ENCODE results near the gene MEG3.

The MEG3 gene

DNA sequence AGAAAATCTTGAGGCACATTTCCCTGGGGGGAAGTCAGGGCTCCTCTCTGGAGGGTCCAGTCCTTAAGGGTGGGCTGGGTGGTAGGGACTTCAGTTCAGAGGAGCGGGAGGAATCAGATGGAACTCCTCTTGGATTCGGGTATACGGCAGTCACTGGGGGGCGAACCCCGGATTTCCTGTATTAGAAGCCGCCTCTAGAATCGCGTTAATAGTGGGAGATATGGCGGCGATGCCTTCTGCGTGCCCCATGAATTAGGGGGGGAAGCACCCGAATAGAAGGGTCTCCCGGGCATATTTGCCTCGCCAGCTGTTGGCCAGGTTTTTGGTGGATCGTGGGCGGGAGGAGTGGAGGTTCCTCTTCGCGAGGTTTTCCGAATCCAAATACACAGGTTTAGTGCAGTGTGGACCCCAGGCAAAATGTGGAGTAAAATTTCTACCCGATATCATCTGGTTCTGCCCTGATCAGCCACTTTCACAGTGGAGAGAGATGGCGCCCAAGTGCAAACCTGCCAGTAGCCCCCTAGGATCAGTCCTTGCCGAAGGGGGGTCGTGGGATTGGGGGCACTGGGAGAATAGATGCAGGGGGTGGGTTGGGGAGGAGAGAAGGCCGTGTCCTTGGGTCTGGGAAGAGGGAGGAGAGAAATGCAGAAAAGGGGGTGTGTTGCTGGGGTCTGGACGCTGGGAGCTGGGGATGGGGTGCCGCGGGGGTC lies 628 bp downstream of the MEG3 start:
- no peak overlapping the region for H3K9ac ChIP-seq

DNA sequence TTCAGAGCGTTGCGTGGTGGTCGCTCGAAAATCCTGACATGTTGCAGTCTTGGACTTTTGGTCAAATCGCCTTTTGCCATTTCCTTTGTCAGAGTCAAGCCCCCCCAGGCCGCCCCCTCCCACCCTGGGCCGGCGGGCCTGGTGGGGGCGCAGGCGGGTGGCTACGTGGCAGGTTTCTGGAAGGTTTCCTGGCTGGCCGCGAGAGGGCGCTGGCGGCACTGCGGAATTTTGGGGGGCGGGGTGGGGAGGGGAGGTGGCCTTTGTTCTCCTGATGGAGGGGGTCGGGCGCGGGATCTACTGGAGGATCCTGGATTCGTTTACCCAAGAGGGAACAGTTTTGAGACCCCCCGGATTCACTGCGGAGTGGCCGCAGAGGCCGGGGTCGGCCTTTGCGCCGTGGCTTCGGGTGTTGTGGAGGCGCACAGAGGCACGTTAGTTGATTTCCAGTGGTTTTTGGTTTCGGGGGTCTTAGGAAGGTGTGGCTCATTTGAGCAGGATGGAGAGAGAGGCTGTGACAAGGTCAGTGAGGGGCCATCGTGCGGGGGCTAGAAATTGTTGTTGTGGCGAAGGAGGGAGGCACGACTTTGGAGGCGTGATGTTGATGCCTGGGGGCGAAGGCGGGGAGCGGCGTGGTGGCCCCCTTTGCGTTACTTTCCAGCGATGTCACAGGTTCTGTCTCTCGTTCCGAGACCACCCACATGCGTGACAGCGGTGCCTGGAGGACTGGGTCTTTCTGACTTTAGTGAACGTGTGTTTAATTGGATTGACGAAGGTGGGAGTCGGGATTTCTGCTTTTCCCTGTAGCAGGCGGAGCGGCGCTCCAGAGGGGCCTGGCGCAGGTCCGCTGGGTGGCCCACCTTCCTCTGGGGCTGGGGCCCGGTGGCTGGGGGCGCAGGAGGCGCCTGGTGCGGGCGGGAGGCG lies 1.4 kb downstream of the MEG3 start:
- Histone ChIP-seq H4K20me1 (no peaks in the 10 kb centered on the region), H3K27me3 (no peaks in the 10 kb centered on the region), H3K4me3 (no peak overlapping the region), H3K9me3 (replicated peaks in 1 of 11) (peaks cover 33 to 45% (median 37%) of the 10 kb centered on the region in 11 experiments), H3K9ac (no peak overlapping the region), H3K36me3 (no peaks in the 10 kb centered on the region; a peak in 1 of 22 replicates), H3K27ac (no peak overlapping the region), H3K4me2 (no peak overlapping the region), H3K4me1 (peaks cover 0 to 12% (median 4%) of the 10 kb centered on the region in 10 experiments; a peak in 9 of 20 replicates)
- no peak for TF ChIP-seq Cebpa-rat (IDR thresholded peaks at IDR 0.05)

More for the DNA sequence above, 628 bp downstream of the MEG3 start:
- peaks cover 33 to 43% (median 37%) of the 10 kb centered on the region in 11 experiments for H3K9me3 ChIP-seq (replicated peaks in 1 of 11)
- H4K20me1 ChIP-seq = no peaks in the 10 kb centered on the region
- peaks cover 0 to 15% (median 5%) of the 10 kb centered on the region in 10 experiments; a peak in 9 of 20 replicates for H3K4me1 ChIP-seq
- H3K27me3 ChIP-seq = no peaks in the 10 kb centered on the region
- TF ChIP-seq Cebpa-rat (IDR thresholded peaks at IDR 0.05) = no peak
- no peak overlapping the region; a peak in 1 of 20 replicates for H3K4me3 ChIP-seq
- H3K36me3 ChIP-seq = no peaks in the 10 kb centered on the region; a peak in 1 of 22 replicates
- no peak overlapping the region for H3K27ac ChIP-seq
- no peak overlapping the region for H3K4me2 ChIP-seq

DNA sequence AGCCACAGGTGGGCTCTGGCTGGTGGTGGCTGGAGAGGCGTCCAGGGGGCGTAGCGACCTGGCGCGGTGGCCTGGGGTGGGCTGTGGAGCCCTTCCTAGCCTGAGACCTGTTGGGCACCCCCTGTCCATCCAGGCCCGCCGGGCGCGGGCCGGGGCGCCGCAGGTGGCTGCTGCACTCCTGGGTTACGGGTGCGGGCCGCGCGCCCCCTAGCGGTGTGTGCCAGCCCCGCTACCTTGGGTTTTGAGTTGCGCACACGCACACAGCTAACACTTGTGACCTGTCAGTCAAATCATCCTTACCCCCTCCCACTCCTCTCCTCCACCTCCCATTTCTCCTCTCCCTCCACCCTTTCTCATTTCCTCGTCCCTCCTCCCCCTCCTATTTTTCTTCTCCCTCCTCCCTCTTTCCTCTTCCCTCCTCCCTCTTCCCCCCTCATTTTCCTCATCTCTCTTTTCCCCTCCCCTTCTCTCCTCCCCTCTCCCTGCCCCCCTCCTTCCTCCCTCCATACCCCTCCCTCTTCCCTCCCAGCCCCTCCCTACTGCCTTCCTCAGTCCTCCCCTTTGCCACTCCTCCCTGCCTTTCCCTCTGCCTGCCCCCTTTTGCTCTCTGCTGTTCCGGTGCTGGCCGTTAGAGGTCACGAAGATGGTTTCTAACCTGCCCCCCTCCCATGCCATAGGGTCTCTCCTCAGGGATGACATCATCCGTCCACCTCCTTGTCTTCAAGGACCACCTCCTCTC lies 2.3 kb downstream of the MEG3 start:
- Histone ChIP-seq H3K4me2 (no peak overlapping the region), H3K36me3 (no peaks in the 10 kb centered on the region; a peak in 1 of 22 replicates), H3K9me3 (replicated peaks in 1 of 11) (peaks cover 33 to 49% (median 40%) of the 10 kb centered on the region in 11 experiments), H3K9ac (no peak overlapping the region), H4K20me1 (no peaks in the 10 kb centered on the region), H3K4me3 (no peak overlapping the region), H3K4me1 (0 out of 20 replicates have a peak, but pooled peaks cover 0 to 5% (median 0%) of the 10 kb centered on the region in 10 experiments), H3K27ac (no peak overlapping the region), H3K27me3 (no peaks in the 10 kb centered on the region)
- no peak for TF ChIP-seq Cebpa-rat (IDR thresholded peaks at IDR 0.05)

DNA sequence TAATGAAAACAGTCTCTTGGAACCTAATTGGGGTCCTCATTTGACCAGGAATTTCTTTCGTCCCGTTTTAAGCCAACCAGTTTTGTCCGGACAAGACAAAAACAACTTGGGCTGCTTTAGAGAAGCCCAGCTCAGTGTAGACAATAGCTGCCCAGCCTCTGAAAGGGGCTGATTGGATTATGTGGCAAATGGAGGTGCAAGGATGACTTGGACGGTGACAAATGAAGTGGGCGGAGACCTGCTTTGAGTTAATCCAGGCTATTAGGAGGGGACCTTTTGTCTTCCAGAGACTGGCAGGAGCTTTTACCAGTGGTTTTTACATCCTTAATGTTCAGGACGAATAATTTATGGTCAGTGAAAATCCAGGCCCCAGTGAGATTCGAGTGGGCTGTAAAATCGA lies 4.8 kb downstream of the MEG3 start:
- Histone ChIP-seq H3K36me3 (no peaks in the 10 kb centered on the region; a peak in 1 of 22 replicates), H3K4me3 (no peak overlapping the region), H4K20me1 (no peaks in the 10 kb centered on the region), H3K9ac (no peak overlapping the region), H3K27ac (no peak overlapping the region), H3K27me3 (no peaks in the 10 kb centered on the region), H3K9me3 (replicated peaks in 1 of 11) (peaks cover 24 to 32% (median 26%) of the 10 kb centered on the region in 11 experiments), H3K4me2 (no peak overlapping the region), H3K4me1 (peaks cover 0 to 15% (median 10%) of the 10 kb centered on the region in 10 experiments; a peak in 15 of 20 replicates)
- no peak for TF ChIP-seq Cebpa-rat (IDR thresholded peaks at IDR 0.05)

DNA sequence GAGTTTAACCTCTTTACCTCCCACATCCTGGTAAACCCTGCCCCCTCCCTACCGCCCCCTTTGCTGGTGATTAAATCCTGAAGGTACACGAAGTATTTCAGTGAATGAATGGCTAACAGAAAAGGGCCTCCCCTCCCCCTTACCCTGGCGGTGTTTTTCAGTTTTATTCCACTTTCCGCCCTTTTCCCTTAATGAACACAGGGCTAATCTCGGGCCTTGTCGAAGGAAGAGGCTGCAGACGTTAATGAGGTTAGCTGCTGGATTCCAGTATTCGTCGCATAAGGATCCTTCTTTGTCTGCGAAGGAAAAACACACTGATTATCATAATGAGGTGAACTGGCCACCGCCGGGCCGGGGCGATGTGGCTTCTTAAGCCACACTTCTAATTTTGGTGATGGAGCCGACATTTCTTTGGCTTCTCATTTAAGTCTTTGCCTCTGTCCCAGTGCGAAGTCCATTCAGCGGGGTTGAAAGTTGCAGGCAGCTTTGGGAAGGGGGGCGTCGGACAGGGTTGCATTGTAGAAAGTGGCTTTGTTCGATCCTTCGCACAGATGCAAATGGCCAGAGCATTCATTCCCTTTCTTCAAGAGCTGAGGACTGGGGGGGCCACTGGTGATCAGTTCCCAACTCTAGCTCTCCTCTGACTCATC lies 6.5 kb downstream of the MEG3 start:
- H4K20me1 ChIP-seq = no peaks in the 10 kb centered on the region
- H3K9me3 ChIP-seq (replicated peaks in 1 of 11) = peaks cover 8 to 16% (median 8%) of the 10 kb centered on the region in 11 experiments
- TF ChIP-seq Cebpa-rat (IDR thresholded peaks at IDR 0.05) = no peak
- H3K4me3 ChIP-seq = no peak overlapping the region
- no peak overlapping the region for H3K9ac ChIP-seq
- no peaks in the 10 kb centered on the region for H3K27me3 ChIP-seq
- peaks cover 0 to 32% (median 25%) of the 10 kb centered on the region in 10 experiments; a peak in 15 of 20 replicates for H3K4me1 ChIP-seq
- H3K27ac ChIP-seq = no peak overlapping the region
- H3K36me3 ChIP-seq = no peaks in the 10 kb centered on the region; a peak in 1 of 22 replicates
- no peak overlapping the region for H3K4me2 ChIP-seq

DNA sequence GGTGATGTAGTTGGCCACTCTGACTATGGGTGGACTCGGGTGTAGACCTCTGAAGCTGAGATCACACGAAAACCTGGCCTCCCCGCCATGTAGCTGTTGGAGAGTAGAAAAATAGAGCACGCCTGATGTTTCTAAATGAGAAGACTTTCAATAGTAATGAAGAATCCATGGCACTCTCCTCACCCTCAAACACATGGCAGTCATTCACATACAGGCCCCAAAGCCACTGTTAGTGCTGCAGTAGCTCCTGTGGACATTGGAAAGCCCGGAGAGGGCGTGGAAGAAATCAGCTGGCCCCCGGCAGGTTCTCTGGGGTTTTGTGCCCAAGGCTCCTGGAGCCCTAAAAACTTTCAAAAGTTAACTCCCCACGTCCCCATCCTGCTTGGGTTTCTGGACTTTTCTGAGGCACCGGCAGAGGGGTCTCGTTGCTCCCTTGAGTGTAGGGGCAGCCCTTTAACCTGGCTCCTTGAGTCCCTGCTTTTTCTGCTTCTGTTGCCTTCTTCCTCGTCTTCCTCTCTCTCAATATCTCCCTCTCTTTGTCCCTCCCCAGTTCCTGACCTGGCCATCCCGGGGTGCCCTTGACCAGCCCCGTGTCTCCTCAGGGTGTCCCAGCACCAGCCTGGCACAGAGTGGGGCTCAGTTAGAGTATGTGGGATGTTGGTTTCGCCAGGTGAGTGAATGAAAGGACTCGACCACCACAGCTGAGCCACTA lies 8.3 kb downstream of the MEG3 start:
- peak overlapping the region in 3 of 11 experiments; percentile 64 to 81 (median 78); a peak in 3 of 22 replicates for H3K4me2 ChIP-seq
- no peak for TF ChIP-seq Cebpa-rat (IDR thresholded peaks at IDR 0.05)
- H3K27me3 ChIP-seq = no peaks in the 10 kb centered on the region
- no peak overlapping the region for H3K27ac ChIP-seq
- H3K9ac ChIP-seq = no peak overlapping the region
- no peaks in the 10 kb centered on the region for H4K20me1 ChIP-seq
- peaks cover 0 to 40% (median 30%) of the 10 kb centered on the region in 10 experiments; a peak in 15 of 20 replicates for H3K4me1 ChIP-seq
- H3K36me3 ChIP-seq = no peaks in the 10 kb centered on the region
- H3K9me3 ChIP-seq (replicated peaks in 1 of 11) = peaks cover 0 to 8% (median 0%) of the 10 kb centered on the region in 11 experiments; a peak in 5 of 22 replicates
- no peak overlapping the region for H3K4me3 ChIP-seq

DNA sequence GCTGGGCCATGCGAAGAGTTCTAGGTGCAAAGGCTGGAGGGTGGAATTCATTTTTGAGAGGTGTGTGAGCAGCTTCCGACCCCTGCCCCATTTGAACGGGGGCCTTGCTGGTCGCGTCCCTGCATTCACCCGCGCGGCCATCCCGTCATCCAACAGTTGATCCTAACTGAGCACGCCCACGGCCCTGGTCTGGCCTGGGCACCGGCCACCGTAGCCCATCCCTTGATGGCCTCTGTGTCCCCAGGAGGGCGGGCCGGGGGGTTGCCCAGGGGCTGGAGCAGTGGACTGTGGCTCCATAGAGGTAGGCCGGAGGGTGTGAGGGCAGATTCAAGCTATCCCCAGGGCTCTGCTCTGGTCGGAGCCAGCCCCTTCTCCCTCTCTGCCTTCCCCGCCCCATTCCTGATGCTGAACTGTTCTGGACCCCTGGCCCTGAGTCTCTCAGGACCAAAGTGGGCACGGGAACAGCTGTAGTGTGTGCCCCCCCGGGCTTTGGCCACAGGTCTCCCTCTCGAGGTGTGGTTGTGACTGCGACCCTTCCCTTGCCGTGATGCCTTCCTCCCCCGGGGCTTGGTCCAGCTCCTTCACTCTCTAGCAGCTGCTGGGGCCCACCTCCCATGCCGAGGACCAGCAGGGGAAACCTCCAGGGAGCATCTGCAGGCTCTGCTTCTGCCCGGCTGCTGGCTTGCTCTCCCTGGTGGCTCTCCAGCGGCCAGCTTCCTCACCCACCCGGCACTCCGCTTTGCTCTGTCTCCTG lies 9.1 kb downstream of the MEG3 start:
- H3K9me3 ChIP-seq (replicated peaks in 1 of 11) = peaks cover 0 to 8% (median 0%) of the 10 kb centered on the region in 11 experiments; a peak in 5 of 22 replicates
- no peaks in the 10 kb centered on the region for H4K20me1 ChIP-seq
- TF ChIP-seq Cebpa-rat (IDR thresholded peaks at IDR 0.05) = no peak
- no peaks in the 10 kb centered on the region for H3K36me3 ChIP-seq
- H3K27me3 ChIP-seq = no peaks in the 10 kb centered on the region
- no peak overlapping the region for H3K4me3 ChIP-seq
- no peak overlapping the region for H3K27ac ChIP-seq
- H3K4me2 ChIP-seq = peak overlapping the region in 10 of 11 experiments; percentile 9 to 81 (median 71); a peak in 18 of 22 replicates
- peak overlapping the region in 3 of 11 experiments; percentile 16 to 35 (median 29); a peak in 1 of 22 replicates for H3K9ac ChIP-seq
- H3K4me1 ChIP-seq = peaks cover 0 to 43% (median 30%) of the 10 kb centered on the region in 10 experiments; a peak in 15 of 20 replicates

Measured in BLaER1 treated with 17β-estradiol and CSF1 and Interleukin-3, amounts not matched to agents 10 nM and 100 nM (cell line).